AG09309 (cell line): ENCODE results near the gene NTPCR.

ENCODE experiments used
- DNase-seq: peaks from one replicate; pipeline ENCODE4 v3.0.0-alpha.2; 2010; ENCODE audit warnings: low read depth
- H3K4me3 ChIP-seq: 2 replicates; pipeline ENCODE4 v1.5.1; 2011; ENCODE audit warnings: mild to moderate bottlenecking, low read depth, low read length, moderate library complexity; ENCODE audit not compliant: control insufficient read depth
- CTCF ChIP-seq: IDR thresholded peaks from 2 replicates; pipeline ENCODE4 v1.5.1; 2011; ENCODE audit warnings: mild to moderate bottlenecking, low read depth, low read length, inconsistent platforms; ENCODE audit not compliant: insufficient read depth, control insufficient read depth; ENCODE audit errors: missing control alignments

NTPCR gene

GRCh38 chr1:232969799-232970198, 19.4 kb downstream of the NTPCR start:
- no peak for TF ChIP-seq CTCF
- no peak overlapping the region for H3K4me3 ChIP-seq
- no peak for DNase-seq

GRCh38 chr1:232970508-232970907, 20.1 kb downstream of the NTPCR start:
- H3K4me3 ChIP-seq: no peak overlapping the region
- no peak for TF ChIP-seq CTCF
- DNase-seq: no peak

- no peak for DNase-seq
- no peak for TF ChIP-seq CTCF
- no peak overlapping the region for H3K4me3 ChIP-seq
These were observed 23.5 kb downstream of the NTPCR start for GRCh38 chr1:232973652-232974611.

GRCh38 chr1:232974971-232975370, 24.6 kb downstream of the NTPCR start:
- no peak for DNase-seq

GRCh38 chr1:232978091-232978634, 27.8 kb downstream of the NTPCR start:
- H3K4me3 ChIP-seq: no peak overlapping the region
- no peak for DNase-seq
- TF ChIP-seq CTCF: no peak

More at GRCh38 chr1:232974971-232975370, 24.6 kb downstream of the NTPCR start:
- TF ChIP-seq CTCF: no peak
- no peak overlapping the region for H3K4me3 ChIP-seq

- no peak for TF ChIP-seq CTCF
- no peak for DNase-seq
- no peak overlapping the region for H3K4me3 ChIP-seq
These were observed 28.4 kb downstream of the NTPCR start for GRCh38 chr1:232978815-232979214.
